Measurements from ENCODE around the gene SLC25A39. TPM values are rescaled to one million over a fixed set of nuclear protein-coding genes. Genes with fewer than 3 reads are reported as not detected.

Gene SLC25A39
- total and polyA plus RNA-seq, 2 of the 13 experiments (the other 11 are each of a cell fraction or from before 2014, with no cell fraction given), result 144 to 151 TPM

DNA sequence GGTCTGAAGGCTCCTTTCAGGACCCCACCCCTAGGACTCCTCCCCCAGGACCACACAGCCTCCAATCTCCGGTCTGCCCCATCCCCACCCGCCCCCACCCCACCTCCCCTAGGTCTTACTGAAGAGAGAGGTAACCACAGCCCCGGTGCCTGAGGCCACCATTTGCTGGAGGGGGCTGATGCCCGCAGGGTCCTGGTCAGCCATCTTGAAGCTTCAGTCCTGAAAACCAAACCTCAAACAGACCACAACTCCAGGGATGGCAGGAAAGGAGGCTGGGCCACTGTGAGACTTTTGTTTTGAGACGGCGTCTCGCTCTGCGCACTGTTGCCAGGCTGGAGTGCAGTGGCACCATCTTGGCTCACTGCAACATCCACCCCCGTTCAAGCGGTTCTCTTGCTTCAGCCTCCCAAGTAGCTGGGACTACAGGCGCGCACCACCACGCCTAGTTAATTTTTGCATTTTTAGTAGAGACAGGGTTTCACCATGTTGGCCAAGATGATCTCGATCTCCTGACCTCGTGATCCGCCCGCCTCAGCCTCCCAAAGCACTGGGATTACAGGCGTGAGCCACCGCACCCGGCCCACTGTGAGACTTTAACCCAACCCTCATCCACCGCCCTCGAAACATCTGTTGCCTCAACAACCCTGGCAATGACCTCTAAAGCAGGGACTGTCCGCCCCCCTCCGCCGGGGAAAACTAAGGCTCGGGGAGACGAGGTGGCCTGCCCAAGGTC is 1.1 kb downstream of the SLC25A39 start (continued):
- TF ChIP-seq, protein P1, sequence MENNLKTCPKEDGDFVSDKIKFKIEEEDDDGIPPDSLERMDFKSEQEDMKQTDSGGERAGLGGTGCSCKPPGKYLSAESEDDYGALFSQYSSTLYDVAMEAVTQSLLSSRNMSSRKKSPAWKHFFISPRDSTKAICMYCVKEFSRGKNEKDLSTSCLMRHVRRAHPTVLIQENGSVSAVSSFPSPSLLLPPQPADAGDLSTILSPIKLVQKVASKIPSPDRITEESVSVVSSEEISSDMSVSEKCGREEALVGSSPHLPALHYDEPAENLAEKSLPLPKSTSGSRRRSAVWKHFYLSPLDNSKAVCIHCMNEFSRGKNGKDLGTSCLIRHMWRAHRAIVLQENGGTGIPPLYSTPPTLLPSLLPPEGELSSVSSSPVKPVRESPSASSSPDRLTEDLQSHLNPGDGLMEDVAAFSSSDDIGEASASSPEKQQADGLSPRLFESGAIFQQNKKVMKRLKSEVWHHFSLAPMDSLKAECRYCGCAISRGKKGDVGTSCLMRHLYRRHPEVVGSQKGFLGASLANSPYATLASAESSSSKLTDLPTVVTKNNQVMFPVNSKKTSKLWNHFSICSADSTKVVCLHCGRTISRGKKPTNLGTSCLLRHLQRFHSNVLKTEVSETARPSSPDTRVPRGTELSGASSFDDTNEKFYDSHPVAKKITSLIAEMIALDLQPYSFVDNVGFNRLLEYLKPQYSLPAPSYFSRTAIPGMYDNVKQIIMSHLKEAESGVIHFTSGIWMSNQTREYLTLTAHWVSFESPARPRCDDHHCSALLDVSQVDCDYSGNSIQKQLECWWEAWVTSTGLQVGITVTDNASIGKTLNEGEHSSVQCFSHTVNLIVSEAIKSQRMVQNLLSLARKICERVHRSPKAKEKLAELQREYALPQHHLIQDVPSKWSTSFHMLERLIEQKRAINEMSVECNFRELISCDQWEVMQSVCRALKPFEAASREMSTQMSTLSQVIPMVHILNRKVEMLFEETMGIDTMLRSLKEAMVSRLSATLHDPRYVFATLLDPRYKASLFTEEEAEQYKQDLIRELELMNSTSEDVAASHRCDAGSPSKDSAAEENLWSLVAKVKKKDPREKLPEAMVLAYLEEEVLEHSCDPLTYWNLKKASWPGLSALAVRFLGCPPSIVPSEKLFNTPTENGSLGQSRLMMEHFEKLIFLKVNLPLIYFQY (CRISPR knock-in tag; IDR thresholded peaks at IDR 0.05; ENCODE audit: borderline replicate concordance), result no peak
- no peak for TF ChIP-seq KLF6 (CRISPR knock-in tag; IDR thresholded peaks at IDR 0.05)
- no peak for TF ChIP-seq TSC22D2 (CRISPR knock-in tag; IDR thresholded peaks at IDR 0.05; ENCODE audit: borderline replicate concordance)
- TF ChIP-seq, protein P2, sequence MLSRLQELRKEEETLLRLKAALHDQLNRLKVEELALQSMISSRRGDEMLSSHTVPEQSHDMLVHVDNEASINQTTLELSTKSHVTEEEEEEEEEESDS (CRISPR knock-in tag; IDR thresholded peaks at IDR 0.05; ENCODE audit: borderline replicate concordance), result no peak
- no peak for TF ChIP-seq DNMT3B (CRISPR knock-in tag; conservative IDR thresholded peaks at IDR 0.05)
- TF ChIP-seq ZMYM3 (CRISPR knock-in tag; IDR thresholded peaks at IDR 0.05), result peak; percentile 65
- no peak for TF ChIP-seq TCF7L2 (IDR thresholded peaks at IDR 0.05; ENCODE audit: low read depth, low read length)
- 0 out of 2 replicates have a peak, but pooled peaks have one; percentile 8 for TF ChIP-seq PCBP1 (IDR thresholded peaks at IDR 0.05; ENCODE audit: borderline replicate concordance, low read depth, low read length)
- TF ChIP-seq, protein P3, sequence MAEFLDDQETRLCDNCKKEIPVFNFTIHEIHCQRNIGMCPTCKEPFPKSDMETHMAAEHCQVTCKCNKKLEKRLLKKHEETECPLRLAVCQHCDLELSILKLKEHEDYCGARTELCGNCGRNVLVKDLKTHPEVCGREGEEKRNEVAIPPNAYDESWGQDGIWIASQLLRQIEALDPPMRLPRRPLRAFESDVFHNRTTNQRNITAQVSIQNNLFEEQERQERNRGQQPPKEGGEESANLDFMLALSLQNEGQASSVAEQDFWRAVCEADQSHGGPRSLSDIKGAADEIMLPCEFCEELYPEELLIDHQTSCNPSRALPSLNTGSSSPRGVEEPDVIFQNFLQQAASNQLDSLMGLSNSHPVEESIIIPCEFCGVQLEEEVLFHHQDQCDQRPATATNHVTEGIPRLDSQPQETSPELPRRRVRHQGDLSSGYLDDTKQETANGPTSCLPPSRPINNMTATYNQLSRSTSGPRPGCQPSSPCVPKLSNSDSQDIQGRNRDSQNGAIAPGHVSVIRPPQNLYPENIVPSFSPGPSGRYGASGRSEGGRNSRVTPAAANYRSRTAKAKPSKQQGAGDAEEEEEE (CRISPR knock-in tag; IDR thresholded peaks at IDR 0.05; ENCODE audit: borderline replicate concordance), result no peak
- TF ChIP-seq MTF2 (CRISPR knock-in tag; IDR thresholded peaks at IDR 0.05; ENCODE audit: borderline replicate concordance), result 0 out of 2 replicates have a peak, but pooled peaks have one; percentile 78
- TF ChIP-seq YEATS2 (CRISPR knock-in tag; IDR thresholded peaks at IDR 0.05; ENCODE audit: borderline replicate concordance), result no peak
- peak; percentile 4 for TF ChIP-seq ZNF883 (CRISPR knock-in tag; IDR thresholded peaks at IDR 0.05; ENCODE audit: not compliant biosample characterization)
- TF ChIP-seq SP4 (CRISPR knock-in tag; IDR thresholded peaks at IDR 0.05), result no peak
- 0 out of 2 replicates have a peak, but pooled peaks have one; percentile 15 for TF ChIP-seq ZNF564 (CRISPR knock-in tag; IDR thresholded peaks at IDR 0.05)
- TF ChIP-seq, protein P4, sequence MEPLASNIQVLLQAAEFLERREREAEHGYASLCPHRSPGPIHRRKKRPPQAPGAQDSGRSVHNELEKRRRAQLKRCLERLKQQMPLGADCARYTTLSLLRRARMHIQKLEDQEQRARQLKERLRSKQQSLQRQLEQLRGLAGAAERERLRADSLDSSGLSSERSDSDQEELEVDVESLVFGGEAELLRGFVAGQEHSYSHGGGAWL (CRISPR knock-in tag; IDR thresholded peaks at IDR 0.05), result no peak
- TF ChIP-seq, protein P5, sequence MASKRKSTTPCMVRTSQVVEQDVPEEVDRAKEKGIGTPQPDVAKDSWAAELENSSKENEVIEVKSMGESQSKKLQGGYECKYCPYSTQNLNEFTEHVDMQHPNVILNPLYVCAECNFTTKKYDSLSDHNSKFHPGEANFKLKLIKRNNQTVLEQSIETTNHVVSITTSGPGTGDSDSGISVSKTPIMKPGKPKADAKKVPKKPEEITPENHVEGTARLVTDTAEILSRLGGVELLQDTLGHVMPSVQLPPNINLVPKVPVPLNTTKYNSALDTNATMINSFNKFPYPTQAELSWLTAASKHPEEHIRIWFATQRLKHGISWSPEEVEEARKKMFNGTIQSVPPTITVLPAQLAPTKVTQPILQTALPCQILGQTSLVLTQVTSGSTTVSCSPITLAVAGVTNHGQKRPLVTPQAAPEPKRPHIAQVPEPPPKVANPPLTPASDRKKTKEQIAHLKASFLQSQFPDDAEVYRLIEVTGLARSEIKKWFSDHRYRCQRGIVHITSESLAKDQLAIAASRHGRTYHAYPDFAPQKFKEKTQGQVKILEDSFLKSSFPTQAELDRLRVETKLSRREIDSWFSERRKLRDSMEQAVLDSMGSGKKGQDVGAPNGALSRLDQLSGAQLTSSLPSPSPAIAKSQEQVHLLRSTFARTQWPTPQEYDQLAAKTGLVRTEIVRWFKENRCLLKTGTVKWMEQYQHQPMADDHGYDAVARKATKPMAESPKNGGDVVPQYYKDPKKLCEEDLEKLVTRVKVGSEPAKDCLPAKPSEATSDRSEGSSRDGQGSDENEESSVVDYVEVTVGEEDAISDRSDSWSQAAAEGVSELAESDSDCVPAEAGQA (IDR thresholded peaks at IDR 0.05; ENCODE audit: low read depth), result no peak
- TF ChIP-seq, protein P5 (CRISPR knock-in tag; IDR thresholded peaks at IDR 0.05; ENCODE audit: borderline replicate concordance), result no peak
